ENCODE measurements around the gene DNAH17. TPM values are rescaled to one million over a fixed set of nuclear protein-coding genes. Genes with fewer than 3 reads are reported as not detected.

The DNAH17 gene
- total and polyA plus RNA-seq, 2 donors (not counting 3 experiments of a cell fraction or from before 2014, with no cell fraction given) = not detected

GRCh38 chr17:78462148-78462547, 115.0 kb downstream of the DNAH17 start:
- Histone ChIP-seq H3K79me2 (ENCODE audit: control insufficient read depth, insufficient read depth, low read length) (no peaks in the 10 kb centered on the region), H3K36me3 (ENCODE audit: control insufficient read depth in 2 of 2, extremely low read depth in 1 of 2, insufficient read depth in 2 of 2, low read length in 2 of 2) (no peaks in the 10 kb centered on the region), H3K9ac (replicated peaks; ENCODE audit: extremely low read depth, insufficient read depth, low read length) (no peak overlapping the region), H3K27ac (ENCODE audit: insufficient read depth, low read depth, low read length) (no peak overlapping the region), H3K9me3 (replicated peaks; ENCODE audit: control insufficient read depth, insufficient read depth, low read length) (no peaks in the 10 kb centered on the region), H3K4me1 (ENCODE audit: control insufficient read depth, extremely low read depth, insufficient read depth, low read length) (no peaks in the 10 kb centered on the region), H4K20me1 (replicated peaks; ENCODE audit: control insufficient read depth, extremely low read depth, insufficient read depth, low read length) (no peaks in the 10 kb centered on the region), H3K4me2 (ENCODE audit: insufficient read depth, low read length) (no peak overlapping the region), H2AFZ (ENCODE audit: low read depth, low read length) (no peak overlapping the region), H3K27me3 (ENCODE audit: control insufficient read depth in 2 of 2, insufficient read depth in 2 of 2, low read length in 2 of 2) (no peaks in the 10 kb centered on the region), H3K9me1 (replicated peaks; ENCODE audit: control insufficient read depth, extremely low read depth, insufficient read depth, low read length) (no peaks in the 10 kb centered on the region), H3K4me3 (replicated peaks in 1 of 3; ENCODE audit: insufficient read depth in 1 of 3, low read depth in 1 of 3, low read length in 3 of 3) (no peak overlapping the region)
- CTCF ChIA-PET = interaction anchor here (0.5 kb wide), 1 partner anchor 1196 kb away, joined by 3 read pairs; no protein-coding TSS in a partner anchor
- TF ChIP-seq JUN (IDR thresholded peaks at IDR 0.05; ENCODE audit: borderline replicate concordance, insufficient read depth, insufficient read length, low read depth) (no peak), POLR2A (IDR thresholded peaks at IDR 0.05; ENCODE audit: low read depth, low read length) (no peak), MYC (IDR thresholded peaks at IDR 0.05; ENCODE audit: low read depth, low read length) (no peak), EZH2 (IDR thresholded peaks at IDR 0.05; ENCODE audit: borderline replicate concordance, low read depth, low read length, severe bottlenecking) (no peak), POLR2AphosphoS5 (IDR thresholded peaks at IDR 0.05; ENCODE audit: insufficient read depth, low read depth, low read length) (no peak), FOS (IDR thresholded peaks at IDR 0.05; ENCODE audit: borderline replicate concordance, insufficient read depth, low read length) (no peak), MAX (IDR thresholded peaks at IDR 0.05; ENCODE audit: insufficient read depth, insufficient read length) (no peak), GATA2 (IDR thresholded peaks at IDR 0.05; ENCODE audit: insufficient read depth, insufficient read length, low read depth, low read length) (no peak), CTCF (IDR thresholded peaks at IDR 0.05; ENCODE audit: extremely low read depth in 1 of 2, insufficient read depth in 1 of 2, low read depth in 1 of 2, low read length in 2 of 2) (no peak)
- BruUV-seq (replicated peaks) = no TSS peak
- POLR2A ChIA-PET = no interaction called here
- dilution Hi-C loops (cut with MboI; ENCODE audit: extremely low pct_ligation_motif_present, low sequenced_read_pairs) (no loop called here), intact Hi-C loops (cut with micrococcal nuclease) (no loop called here)
- FAIRE-seq (no peak), DNase-seq (ENCODE audit: low read depth, low spot score) (no peak)

Measured in endothelial cell of umbilical vein (primary cell).